Occipital lobe (tissue), 2 donors: ENCODE measurements around the gene ISCU. TPM values are rescaled to one million over a fixed set of nuclear protein-coding genes. Genes with fewer than 3 reads are reported as not detected.

Source experiments
- DNase-seq: peaks from one replicate; lab custom pipeline; 2025; lab: John Stamatoyannopoulos, UW
- total RNA-seq: library from RNA; depleted of rRNA; stranded (reverse); fragments of >200 nt; gene quantifications from one replicate; pipeline ENCODE4 v1.2.3, GENCODE V29; 2014

Gene ISCU
- total RNA-seq = 36.2 TPM

DNA sequence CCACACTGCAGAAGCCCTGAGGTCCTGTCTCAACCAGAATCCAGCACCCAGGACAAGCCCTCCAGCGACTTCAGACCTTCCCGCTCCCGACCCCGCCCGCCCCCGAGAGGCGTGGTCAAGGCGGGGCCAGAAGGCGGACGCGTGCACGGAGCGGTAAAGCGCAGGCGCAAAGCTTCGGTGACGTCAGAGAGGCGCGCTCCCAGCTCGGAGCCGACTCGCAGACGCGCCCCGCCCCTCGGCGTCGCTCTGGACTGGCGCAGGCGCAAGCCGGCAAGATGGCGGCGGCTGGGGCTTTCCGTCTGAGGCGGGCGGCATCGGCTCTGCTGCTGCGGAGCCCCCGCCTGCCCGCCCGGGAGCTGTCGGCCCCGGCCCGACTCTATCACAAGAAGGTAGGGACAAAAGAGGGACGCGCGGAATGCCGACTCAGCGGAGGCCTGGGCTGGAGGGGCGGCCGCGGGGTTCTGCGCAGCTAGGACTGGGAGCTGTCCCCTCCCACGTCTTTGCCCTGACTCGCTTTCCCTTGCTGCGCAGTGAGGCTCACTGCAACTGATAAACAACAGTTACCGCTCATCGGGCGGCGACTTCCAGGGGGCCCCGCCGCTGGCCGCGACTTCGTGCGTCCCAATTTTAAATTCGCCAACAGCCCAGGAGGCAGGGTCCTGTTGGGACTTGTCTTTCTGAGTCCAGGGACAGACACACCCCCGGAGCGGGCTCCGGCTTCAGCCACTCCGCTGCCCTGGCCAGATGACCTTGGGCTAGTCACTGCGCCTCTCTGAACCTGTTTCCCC lies at the start of gene ISCU:
ISCU (plus strand) TSS at position 249 of the 788 bp plus-strand sequence; CDS start at position 276, 27 bp downstream.
- DNase-seq = peak; percentile 96

DNA sequence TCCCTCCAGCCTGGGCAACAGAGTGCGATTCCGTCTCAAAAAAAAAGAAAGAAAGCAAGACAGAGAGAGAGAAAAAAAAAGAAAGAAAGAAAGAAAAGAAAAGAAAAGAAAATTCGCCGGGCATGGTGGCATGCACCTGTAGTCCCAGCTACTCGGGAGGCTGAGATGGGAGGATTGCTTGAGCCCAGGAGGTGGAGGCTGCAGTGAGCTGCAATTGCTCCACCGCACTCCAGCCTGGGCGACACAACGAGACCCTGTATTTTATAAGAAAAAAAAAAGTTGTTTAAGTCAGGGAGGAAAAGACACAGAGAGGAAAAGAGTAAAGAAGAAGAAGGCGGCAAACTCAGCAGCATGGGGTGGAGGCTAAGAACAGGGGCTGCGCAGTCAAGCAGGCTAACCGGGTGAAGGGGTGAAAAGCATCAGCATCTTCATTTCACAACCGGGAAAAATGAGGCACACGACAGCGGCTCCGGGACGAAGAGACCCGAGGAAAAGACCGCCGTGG lies 47.9 kb upstream of the ISCU start:
- no peak for DNase-seq

DNA sequence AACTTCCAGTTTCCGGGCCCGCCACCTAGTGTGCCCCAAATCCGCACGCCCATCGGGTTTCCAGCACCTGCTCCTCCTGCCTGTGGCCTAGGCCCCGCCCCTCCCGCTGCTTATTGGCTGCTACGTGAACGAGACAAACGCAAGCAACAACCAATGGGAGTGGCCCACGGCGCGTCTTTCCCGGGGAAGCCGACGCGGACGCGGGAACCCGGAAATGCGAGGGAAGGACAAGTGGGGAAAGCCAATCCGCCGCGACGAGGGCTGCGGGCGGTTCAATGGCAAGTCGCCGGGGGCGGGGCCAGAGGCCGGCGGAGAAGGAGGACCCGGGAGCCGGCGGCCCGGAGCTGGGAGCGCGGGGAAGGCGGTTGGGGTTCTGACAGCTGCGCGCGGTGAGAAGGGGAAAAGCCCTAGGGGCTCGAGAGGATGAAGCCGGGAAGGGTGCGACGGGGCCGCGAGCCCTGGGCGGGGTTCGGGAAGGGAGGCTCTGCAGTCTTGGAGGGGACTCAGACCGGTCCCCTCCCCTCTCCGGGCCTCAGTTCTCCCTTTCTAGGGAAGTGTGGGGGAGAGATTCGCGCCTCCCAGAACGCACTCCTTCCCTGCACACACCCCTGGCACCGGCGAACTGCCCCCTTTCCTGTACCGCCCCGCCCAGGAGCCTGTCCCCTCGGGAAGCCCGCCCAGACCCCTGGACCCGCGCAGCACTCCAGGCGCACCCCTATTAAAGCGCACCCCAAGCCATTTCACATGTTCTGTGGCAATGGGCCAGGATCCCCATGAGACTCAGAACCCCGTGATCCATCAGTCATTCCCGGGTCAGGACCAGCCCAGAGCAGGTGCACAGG lies 47.2 kb upstream of the ISCU start, which contains the start of gene FICD:
FICD (plus strand) TSS at position 305 of the 842 bp plus-strand sequence. CDS start 1,696 bp downstream, outside the sequence.
- peak; percentile 100 for DNase-seq

DNA sequence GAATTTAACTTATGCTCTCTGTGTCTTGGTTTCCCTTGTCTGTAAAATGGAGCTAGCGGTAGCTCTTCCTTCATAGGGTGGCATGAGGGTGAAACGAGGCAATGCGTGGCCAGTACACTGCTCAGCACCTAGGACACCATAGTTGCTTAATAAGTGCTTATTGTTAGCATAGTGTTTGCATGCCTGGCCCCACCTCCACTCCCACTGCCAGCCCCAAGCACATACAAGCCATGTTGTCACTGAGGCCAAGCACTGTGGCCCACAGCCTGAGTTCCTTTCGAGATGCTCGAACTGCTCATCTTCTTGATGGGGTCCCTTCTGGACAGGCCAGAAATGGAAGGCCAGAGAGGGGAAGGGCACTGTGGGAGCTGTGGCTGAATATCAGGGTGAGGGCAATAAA lies 46.5 kb upstream of the ISCU start:
- DNase-seq = no peak

DNA sequence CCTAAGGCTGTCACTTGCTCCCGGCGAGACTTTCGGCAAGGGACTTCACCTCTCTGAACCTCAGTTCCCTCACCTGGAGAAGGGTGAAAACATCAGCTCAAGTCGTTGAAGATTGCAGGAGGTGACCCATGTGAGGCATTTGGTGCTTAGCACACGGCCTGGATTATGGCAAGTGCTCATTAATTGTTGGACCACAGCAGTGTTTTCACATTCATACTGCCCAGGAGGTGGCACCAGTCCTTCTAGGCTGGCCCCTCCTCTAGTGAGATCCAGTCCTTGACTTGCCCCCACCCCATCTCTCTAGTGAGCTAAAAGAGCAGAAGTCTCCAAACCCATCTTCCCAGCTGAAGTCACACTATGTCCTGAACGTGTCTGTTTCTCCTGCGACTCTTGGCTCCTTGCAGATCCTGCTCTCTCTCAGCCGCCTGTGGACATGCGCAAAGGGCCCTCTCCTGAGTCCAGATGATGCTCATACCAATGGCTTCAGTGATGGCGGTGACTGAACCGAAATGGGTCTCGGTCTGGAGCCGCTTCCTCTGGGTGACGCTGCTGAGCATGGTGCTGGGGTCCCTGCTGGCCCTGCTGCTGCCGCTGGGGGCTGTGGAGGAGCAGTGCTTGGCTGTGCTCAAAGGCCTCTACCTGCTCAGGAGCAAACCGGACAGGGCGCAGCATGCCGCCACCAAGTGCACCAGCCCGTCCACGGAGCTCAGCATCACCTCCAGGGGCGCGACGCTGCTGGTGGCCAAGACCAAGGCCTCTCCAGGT lies 45.7 kb upstream of the ISCU start:
- DNase-seq = no peak

DNA sequence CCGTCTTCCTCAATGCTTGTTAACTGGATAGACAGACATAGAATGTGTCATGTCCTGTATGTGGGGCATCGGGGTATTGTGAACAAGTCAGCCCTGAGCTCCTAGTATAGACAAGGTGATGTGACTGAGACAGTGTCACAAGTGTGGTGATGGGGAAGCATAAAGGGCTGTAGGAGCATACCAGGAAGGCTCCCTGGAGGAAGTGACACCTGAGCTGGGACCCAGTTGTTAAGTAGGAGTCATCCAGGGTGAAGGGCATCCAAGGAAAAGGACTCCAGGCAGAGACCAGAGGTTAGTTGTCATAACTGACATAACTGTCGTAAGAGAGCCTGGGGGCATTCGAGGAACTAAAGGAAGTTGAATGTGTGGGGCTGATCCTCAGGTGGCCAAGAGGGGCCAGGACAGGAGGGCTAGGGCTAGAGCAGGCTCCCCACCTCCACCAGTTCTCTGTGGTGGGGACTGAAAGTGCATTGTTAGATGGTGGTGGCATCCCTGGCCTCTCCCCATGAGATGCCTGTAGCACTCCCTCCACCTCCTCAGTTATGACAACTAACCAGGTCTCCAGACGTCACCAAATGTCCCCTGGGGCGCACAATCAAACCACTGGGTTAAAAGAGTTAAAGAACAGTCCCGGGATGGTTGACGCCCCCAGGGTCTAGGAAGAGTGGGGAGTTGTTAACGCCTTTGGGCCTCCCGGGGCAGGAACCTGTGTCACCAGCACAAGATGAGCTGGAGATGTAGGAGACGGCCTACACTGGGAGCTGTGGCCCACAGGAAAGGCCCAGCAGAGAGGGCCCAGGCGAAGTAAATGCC lies 44.9 kb upstream of the ISCU start:
- DNase-seq = no peak

DNA sequence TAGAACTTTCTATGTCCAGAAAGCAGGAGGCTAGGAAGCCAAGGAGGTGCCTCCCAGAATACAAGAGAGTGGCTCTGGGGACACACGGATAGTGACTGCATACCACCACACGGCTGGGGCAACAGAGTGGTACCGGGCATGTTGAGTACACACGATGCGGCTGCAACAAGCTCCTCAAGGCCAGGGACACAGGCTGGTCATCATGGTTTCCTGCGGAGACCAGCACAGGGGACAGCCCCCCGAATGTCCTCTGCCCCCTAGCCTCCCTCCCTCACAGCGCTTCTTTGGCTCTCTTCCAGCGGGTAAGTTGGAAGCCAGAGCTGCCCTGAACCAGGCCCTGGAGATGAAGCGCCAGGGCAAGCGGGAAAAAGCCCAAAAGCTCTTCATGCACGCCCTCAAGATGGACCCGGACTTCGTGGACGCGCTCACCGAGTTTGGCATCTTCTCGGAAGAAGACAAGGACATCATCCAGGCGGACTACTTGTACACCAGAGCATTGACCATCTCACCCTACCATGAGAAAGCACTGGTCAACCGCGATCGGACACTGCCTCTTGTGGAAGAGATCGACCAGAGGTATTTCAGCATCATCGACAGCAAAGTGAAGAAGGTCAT lies 44.2 kb upstream of the ISCU start:
- DNase-seq = no peak

DNA sequence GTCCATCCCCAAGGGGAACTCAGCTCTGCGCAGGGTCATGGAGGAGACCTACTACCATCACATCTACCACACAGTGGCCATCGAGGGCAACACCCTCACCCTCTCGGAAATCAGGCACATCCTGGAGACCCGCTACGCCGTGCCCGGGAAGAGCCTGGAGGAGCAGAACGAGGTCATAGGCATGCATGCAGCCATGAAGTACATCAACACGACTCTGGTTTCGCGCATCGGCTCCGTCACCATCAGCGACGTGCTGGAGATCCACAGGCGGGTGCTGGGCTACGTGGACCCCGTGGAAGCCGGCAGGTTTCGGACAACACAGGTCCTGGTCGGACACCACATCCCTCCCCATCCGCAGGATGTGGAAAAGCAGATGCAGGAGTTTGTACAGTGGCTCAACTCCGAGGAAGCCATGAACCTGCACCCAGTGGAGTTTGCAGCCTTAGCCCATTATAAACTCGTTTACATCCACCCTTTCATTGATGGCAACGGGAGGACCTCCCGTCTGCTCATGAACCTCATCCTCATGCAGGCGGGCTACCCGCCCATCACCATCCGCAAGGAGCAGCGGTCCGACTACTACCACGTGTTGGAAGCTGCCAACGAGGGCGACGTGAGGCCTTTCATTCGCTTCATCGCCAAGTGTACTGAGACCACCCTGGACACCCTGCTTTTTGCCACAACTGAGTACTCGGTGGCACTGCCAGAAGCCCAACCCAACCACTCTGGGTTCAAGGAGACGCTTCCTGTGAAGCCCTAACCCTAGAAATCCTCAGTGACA lies 43.5 kb upstream of the ISCU start:
- no peak for DNase-seq

DNA sequence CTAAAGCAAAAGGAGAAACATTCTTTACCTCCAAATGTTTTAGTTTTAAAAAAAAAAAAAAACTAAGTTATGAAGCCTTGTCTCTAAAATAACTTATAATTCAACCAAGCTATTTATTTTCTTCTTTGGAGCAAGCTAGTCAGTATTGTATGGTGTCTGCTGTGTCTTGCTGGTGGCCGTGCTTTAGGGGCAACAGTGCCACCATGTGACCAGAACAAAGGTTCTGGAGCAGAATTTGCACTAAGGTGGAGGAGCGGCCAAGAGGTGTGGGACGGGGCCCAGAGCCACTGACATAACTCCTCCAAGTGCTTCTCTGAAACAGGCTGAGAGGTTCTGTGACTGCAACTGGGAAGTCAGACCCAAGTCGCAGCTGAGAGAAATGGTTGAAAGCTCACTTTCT lies 42.8 kb upstream of the ISCU start:
- DNase-seq = no peak

DNA sequence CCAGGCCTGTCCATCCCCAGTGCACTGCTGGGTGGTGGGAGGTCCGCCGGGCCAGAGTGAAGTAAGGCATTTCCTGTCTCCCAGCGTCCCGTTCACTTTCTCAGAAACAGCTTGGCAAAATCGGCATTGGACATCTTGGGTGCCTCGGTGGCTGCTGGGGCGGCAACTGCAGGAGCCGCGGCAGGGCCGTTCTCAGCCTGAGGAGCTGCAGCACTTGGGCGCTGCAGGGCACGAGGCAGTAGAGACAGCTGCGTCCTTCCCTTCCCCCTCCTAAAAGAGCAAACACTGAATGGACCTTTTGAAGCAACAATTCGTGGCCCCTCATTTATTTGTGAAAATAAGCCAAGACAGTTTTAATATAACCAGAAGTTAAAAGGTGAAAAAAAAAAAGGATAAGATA lies 39.0 kb upstream of the ISCU start:
- DNase-seq = no peak

DNA sequence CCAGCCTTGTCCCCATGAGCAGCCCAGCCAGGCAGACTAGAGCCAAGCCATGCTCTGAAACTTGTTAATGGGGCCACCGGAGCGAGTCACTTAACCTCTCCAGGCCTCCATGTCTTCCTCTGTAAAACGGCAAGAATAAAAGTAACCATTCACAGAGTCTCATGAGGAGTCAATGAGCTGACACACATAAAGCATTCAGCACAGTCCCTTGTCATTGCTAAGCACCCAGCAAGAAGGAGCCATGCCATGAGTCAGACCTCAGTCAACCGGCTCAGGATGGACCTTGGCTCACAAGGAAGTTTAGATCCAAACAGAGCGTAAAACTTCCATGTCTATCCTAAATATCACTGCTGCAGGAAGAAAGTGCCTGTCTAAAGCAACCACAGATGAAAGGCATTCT lies 36.7 kb upstream of the ISCU start:
- no peak for DNase-seq

DNA sequence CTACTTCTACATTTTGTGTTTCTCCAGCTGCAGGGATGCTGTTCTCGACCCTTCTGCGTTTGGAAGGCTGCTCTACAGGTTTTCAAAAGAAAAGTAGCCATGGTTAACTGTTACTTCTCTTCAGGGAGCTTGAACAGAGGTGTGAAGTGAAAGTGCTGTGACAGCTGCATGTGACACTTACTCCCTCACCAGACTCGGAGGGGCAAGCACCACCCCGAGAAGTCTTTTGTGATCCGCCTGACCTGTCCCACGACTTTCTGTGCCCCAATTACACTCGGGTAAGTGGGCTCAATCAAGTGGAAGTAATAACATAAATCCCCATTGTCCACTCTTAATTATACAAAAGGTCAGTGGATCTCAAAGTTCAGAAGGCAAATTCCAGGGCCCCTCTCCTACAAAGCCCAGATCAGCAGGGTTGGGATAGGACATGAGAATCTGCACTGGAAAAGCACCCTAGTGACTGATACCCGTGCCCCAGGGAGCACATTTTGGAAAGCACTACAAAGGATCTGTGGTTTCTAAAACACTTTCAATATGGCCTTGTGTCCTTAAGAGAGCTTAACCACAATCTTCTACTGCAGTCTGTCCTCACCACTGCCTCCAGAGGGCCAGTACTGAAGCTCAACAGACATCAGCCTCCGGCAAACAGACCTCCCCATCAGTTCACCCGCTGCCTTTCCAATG lies 35.8 kb upstream of the ISCU start:
- no peak for DNase-seq

DNA sequence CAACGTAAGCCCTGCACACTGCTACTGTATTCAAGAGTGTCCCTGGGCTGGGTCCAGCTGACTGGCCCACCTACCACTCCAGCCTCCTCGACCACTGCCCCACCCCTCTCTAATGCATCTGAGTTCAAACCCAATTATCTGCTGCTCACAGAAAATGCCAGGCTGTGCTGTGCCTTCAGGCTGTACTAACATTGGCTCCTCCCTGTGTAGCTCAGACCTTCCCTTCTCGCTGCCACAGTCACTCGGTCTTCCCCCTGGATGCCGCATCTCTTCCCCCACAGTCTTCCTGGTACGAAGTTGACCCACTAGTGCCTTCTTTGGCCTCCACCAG lies 35.3 kb upstream of the ISCU start:
- no peak for DNase-seq

DNA sequence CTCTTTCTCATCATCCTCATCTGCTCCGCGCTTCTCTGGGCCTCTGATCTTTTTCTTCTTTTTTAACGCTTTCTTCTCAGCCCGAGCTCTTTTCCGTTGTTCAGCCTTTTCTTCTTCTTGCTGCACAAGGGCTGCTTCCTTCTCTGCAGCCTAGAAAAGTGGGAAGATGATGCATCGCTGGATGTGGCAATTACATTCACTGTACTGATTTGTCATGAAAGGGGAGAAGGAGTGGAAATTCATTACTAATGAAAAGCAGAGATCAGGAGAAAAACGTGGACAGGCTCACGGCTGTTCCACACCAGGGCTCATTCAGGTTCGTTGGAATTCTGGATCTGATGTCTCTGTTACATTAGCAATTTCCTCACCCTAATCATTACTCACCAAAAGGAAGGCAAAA lies 32.2 kb upstream of the ISCU start:
- DNase-seq = no peak

DNA sequence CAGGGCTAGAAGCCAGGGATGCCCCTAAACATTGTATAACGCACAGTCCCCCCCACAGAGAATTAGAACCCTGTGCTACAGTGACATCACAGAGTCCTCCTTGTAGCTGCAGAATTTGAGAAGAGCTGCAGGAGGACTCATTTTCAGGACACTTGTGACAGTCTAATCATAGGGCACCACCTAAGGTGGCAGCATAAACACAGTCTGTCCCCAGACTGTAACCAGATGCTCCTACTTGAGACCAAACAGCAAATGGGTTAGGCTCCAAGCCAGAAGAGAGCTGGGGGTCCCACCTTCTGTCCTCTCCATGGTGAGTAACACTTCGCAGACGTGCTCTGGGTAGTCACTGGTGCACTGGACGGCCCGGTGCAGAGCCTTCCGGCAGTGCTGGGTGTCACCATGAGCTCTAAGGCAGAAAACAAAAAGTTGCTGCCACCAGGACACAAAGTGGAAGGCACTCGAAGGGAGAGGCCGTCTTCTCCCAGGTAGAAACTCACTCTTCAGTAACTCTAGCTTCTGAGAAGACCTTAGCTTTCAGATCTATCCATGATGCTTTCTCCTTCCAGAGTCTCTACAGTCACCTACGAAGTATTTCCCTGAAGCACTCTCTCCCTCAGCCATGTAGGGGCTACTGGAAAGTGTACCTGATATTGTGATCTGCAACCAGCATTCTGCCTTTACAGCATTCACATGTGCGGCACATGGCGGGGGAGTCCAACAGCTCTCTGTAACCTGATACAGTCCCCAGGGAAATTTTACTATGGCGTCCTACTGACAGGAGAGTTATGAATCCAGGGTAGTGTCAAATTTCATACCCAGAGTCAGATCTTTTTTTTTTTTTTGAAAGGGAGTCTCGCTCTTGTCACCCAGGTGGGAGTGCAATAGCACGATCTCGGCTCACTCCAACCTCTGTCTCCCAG lies 30.2 kb upstream of the ISCU start:
- DNase-seq = no peak

DNA sequence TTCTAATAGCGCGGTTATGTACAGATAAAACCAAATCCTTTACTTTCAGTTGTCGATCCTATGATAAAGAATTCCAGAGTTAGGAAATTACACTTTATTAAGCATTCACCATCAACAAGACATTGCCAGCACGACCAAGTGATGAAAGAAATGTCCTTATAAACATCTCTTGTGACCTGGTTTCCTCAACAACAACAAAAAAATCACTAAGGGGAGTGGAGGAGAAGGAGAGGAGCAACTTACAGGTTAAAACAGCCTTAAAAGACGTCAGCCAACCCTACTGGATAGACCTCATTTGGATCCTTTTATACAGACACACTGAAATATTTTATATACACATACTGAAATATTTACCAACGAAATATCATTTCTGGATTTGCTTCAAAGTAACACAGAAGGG lies 24.2 kb upstream of the ISCU start:
- no peak for DNase-seq

DNA sequence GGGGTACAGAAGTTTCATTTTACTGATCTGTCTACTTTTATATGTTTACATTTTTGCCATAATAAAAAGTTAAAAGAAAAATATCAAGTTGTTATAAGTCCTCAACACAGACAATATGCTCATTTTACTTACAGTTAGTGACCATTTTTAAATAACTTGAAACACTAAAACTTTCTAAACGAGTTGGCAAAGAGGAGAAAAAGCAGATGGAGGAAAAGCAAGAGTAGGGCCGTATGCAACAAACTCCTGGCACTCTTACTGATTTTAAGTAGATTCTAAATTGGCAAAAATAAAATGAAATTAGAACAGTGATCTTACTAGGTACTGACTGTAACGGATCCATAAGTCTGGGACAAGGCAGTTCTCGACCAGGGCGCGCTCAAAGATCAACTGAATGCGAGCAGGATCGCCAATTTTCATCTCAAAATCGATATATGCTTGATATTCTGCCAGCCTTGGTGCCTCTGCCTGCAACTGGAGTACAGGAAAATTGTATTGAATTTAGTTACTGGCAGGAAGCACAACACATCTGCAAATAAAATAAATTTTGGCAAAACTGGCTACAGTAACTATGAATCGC lies 23.7 kb upstream of the ISCU start:
- DNase-seq = no peak

DNA sequence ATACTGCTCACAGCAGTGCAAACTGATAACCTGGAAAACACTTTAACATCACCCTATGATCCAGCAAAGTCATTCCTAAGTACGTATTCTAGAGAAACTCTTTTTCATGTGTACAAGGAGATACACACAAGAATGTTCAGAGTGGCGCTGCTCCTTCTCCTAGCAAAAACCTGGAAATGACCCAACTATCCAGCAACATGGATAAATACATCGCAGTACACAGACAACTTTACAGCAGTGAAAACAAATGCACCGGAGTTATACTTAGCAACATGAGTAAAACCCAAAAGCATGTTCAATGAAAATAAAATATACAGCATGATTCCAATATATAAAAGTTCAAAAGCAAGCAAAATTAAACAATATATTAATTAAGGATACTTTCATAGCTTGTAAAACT lies 20.1 kb upstream of the ISCU start:
- DNase-seq = no peak
